GM21515 (cell line): Measurements from ENCODE around the gene GAPVD1.
"Not testable (repeated sequence)": the region's sequence is repeated elsewhere in the genome, so short reads cannot be mapped to it uniquely, and the experiment has no call there.

ENCODE experiments used
- ATAC-seq: cut with Tn5 transposase; IDR thresholded peaks from one replicate; pipeline ENCODE4 v1.9.1; 2021; ENCODE audit not compliant: unreplicated experiment

Gene GAPVD1, protein sequence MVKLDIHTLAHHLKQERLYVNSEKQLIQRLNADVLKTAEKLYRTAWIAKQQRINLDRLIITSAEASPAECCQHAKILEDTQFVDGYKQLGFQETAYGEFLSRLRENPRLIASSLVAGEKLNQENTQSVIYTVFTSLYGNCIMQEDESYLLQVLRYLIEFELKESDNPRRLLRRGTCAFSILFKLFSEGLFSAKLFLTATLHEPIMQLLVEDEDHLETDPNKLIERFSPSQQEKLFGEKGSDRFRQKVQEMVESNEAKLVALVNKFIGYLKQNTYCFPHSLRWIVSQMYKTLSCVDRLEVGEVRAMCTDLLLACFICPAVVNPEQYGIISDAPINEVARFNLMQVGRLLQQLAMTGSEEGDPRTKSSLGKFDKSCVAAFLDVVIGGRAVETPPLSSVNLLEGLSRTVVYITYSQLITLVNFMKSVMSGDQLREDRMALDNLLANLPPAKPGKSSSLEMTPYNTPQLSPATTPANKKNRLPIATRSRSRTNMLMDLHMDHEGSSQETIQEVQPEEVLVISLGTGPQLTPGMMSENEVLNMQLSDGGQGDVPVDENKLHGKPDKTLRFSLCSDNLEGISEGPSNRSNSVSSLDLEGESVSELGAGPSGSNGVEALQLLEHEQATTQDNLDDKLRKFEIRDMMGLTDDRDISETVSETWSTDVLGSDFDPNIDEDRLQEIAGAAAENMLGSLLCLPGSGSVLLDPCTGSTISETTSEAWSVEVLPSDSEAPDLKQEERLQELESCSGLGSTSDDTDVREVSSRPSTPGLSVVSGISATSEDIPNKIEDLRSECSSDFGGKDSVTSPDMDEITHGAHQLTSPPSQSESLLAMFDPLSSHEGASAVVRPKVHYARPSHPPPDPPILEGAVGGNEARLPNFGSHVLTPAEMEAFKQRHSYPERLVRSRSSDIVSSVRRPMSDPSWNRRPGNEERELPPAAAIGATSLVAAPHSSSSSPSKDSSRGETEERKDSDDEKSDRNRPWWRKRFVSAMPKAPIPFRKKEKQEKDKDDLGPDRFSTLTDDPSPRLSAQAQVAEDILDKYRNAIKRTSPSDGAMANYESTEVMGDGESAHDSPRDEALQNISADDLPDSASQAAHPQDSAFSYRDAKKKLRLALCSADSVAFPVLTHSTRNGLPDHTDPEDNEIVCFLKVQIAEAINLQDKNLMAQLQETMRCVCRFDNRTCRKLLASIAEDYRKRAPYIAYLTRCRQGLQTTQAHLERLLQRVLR (N-terminal part only)

DNA sequence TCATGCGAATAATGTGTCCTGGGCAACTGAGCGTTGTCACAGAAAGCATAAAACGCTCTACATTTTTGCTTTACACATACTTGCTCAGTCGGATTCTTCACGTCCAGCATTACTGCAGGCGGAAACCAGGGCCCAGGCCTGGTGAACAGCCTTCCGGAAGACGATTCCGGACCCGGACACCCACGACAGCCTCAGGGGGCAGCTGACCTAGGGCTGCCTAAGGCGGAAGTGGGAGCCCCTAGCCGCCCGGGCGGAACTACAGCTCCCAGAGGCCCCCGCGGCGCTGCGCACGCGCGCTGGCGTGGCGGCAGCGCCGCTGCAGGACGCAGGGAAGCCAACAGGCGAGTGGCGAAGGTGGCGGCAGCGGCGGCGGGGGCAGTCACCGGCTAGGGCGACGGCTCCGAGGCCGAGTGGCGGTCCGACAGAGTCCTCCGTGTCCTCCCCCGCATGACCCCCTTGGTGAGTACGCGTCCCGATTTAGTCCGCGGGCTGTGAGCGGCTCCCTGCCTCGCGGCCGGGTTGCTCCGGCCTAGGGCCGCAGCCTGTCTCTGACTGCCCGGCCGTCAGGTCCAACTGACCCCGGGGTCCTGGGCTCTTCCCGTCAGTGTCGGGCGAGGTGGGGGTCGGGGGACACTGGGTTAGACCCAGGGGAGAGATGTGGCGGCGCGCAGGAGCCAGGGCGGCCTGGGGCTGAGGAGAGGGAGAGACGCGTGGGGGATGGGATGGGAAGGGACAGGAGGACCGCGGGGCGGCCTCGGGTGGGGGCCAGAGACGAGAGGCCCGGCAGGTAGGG lies at the start of gene GAPVD1:
GAPVD1 (plus strand) TSS at position 326 of the 793 bp plus-strand sequence. CDS start 37,096 bp downstream, outside the sequence.
- peak; percentile 93 for ATAC-seq

DNA sequence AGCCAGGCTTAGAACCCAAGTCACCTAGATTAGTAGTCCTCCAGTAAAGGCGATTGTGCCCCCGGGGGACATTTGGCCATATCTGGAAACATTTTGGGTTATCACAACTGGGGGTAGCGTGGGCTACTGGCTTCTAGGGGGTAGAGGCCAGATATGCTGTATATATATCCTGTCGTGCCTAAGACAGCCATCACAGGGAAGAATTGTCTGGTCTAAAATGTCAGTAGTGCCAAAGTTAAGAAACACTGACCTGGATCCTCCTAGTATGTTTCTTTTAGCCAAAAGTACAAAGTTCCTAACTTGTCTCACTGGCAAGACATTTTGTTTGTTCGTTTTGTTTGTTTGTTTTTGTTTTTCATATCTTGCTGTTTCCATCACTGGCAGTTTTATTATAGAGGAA lies 47.4 kb upstream of the GAPVD1 start:
- ATAC-seq, result no peak

DNA sequence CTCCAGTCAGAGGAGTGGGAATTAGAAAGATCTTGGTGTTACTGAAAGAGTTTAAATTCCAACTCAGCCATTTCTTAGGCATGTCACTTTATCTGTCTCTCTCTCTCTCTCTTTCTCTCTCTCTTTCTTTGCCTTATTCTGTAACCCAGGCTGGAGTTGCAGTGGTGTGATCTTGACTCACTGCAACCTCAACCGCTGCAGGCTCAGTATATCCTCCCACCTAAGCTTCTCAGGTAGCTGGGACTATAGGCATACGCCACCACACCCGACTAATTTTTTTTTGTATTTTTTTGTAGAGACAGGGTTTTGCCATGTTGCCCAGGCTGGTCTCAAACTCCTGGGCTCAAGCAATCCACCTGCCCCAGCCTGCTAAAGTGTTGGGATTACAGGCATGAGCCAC lies 43.0 kb upstream of the GAPVD1 start:
- ATAC-seq, result no peak

DNA sequence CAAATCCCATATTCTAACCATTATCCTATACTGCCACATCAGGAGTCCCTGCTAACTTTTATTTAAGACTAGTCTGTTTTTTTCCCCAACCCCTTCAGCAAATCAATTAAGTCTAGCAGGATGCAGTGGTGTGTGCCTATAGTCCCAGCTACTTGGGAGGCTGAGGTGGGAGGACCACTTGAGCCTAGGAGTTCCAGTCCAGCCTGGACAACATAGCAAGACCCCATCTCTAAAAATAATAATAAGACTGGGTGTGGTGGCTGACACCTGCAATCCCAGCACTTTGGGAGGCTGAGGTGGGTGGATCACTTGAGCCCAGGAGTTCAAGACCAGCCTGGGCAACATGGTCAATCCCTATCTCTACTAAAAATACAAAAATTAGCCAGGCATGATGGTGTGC lies 36.8 kb upstream of the GAPVD1 start:
- not testable (repeated sequence) for ATAC-seq

DNA sequence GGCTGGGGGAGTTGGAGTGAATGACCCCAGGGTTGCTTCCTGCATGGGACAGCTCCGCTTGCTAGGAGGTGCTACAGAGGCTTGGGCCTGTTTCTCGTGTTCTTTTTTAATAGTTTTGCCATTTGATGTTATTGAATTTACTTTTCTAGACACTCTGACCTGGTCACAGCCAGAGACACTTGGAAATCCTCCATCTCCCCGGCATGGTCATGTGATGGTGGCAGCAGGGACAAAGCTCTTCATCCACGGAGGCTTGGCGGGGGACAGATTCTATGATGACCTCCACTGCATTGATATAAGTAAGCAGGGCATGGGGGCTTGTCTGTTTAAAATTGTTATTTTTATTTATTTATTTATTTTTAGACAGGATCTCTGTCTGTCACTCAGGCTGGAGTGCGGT lies 33.9 kb upstream of the GAPVD1 start:
- no peak for ATAC-seq

DNA sequence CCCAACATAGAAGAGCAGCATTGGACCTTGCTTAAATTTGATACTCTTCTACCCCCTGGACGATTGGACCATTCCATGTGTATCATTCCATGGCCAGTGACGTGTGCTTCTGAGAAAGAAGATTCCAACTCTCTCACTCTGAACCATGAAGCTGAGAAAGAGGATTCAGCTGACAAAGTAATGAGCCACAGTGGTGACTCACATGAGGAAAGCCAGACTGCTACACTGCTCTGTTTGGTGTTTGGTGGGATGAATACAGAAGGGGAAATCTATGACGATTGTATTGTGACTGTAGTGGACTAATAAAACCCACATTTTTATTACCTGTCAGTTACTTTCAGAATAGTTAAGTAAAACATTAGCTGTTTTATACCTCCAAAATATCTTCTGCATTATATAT lies 27.9 kb upstream of the GAPVD1 start:
- ATAC-seq, result no peak

DNA sequence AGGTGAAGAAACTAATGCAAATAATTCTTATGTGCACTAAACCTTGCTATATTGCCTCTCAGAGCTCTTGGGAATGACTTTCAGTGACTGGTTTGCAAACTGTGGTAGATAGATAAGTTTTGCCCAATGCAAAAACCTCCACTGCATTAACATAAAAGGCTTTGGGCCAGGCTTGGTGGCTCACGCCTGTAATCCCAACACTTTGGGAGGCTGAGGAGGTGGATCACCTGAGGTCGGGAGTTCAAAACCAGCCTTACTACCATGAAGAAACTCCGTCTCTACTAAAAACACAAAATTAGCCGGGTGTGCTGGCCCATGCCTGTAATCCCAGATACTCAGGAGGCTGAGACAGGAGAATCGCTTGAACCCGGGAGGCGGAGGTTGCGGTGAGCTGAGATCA lies 27.5 kb upstream of the GAPVD1 start:
- ATAC-seq, result not testable (repeated sequence)

DNA sequence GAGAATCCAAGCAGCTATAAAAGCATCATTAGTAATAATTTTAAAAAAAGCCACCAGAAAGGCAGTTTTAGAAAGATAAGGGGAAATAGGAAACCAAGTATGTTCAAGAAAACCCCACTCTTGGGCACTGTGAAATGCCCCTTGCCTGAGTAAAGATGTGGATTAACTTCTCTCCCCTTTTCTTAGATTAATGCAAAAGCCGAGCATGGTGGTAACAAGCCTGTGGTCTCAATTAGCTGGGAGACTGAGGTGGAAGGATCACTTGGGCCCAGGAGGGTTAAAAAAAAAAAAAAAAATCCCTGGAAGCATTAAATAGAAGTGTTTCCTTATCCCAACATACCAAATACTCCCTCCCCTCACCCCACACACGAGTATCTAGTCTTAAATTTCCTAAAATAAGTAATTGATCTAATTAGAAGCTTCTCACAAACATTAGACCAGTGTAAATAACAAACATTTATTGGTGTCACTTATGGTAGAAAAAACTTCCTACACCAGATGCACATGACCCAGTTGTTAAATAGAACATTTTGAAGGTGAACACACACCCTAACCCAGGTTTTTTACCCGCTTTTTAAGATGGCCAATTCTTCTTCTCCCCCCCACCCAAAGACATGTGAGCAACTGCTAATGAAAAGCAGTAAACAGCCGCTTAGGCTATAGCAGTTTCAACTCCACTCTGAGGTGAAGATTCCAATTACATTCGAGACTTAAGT lies 25.7 kb upstream of the GAPVD1 start:
- no peak for ATAC-seq

DNA sequence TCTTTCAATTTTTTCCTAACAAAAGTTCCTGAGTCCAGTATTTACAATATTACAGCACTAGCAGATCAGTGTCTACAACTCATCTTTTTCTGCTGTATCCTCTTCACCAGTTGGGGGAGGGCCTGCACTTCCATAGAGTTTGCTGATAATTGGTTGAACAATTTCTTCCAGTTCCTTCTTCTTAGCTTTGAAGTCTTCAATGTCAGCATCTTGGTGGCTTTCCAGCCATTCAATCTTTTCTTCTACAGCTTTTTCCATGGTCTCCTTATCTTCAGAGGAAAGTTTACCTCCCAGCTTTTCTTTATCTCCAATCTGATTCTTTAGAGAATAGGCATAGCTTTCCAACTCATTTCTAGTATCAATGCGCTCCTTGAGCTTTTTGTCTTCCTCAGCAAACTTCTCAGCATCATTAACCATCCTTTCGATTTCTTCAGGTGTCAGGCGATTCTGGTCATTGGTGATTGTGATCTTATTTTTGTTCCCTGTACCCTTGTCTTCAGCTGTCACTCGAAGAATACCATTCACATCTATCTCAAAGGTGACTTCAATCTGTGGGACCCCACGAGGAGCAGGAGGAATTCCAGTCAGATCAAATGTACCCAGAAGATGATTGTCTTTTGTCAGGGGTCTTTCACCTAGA lies 25.0 kb upstream of the GAPVD1 start:
- ATAC-seq, result not testable (repeated sequence)

DNA sequence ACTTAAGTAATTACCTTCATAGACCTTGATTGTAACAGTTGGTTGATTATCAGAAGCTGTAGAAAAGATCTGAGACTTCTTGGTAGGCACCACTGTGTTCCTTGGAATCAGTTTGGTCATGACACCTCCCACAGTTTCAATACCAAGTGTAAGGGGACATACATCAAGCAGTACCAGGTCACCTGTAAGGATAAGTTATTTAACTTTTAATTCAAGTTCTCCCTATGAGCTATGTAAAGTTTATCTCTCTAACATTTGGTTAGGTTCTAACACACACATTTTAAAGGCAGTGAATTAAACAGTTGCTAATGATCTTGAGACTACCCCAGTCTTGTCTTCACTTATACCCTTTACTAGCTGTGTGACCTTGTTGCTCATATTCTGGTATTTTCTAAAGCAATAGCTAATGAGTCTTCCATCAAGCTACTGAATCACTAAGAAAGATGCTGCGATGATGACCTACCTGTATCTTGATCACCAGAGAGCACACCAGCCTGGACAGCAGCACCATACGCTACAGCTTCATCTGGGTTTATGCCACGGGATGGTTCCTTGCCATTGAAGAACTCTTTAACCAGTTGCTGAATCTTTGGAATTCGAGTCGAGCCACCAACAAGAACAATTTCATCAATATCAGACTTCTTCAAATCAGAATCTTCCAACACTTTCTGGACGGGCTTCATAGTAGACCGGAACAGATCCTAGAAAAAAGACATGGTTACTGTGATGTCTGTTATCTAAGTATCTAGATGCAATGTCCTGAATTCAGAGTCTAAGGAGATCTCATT lies 23.3 kb upstream of the GAPVD1 start:
- ATAC-seq, result no peak

DNA sequence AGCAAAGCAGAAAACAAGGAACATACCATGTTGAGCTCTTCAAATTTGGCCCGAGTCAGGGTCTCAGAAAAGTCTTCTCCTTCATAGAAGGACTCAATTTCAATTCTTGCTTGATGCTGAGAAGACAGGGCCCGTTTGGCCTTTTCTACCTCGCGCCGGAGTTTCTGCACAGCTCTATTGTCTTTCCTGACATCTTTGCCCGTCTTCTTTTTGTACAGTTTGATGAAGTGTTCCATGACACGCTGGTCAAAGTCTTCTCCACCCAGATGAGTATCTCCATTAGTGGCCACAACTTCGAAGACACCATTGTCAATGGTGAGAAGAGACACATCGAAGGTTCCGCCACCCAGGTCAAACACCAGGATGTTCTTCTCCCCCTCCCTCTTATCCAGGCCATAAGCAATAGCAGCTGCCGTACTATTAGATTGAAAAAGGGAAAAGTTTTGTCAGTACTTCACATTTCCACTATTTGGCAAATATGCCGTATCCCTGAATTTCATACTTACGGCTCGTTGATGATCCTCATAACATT lies 22.6 kb upstream of the GAPVD1 start:
- ATAC-seq, result no peak

DNA sequence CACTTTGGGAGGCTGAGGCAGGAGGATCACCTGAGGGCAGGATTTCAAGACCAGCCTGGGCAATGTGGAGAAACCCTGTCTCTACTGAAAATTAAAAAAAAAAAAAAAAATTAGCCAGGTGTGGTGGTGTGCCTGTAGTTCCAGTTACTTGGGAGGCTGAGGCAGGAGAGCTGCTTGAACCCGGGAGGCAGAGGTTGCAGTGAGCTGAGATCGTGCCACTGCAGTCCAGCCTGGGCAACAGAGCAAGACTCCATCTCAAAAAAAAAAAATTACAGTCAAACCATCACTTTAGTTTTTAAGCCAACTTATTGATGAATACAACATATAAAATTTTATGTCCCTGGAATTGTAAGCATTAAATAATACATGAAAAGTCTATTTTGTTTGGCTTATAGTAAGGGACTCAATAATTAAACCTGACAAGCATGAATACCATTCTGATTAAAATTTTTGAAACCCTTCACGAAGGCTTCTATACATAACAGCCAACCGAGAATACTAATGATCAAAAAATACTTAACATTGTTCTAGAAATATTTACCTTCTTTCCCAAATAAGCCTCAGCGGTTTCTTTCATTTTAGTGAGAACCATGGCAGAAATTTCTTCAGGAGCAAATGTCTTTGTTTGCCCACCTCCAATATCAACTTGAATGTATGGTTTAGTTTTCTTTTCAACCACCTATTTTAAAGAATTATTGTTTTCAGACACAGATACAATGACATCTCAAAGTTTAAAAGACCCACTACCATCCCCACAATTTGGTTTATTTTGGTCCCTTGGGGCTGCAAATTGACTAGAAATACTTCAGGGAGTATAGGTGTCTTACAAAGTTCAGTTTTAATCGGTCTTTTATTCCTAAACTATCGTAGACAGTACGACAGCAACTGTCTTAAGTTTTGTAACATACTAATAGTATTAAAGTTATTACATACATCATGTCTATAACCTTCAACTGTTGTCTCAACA lies 21.7 kb upstream of the GAPVD1 start:
- no peak for ATAC-seq

DNA sequence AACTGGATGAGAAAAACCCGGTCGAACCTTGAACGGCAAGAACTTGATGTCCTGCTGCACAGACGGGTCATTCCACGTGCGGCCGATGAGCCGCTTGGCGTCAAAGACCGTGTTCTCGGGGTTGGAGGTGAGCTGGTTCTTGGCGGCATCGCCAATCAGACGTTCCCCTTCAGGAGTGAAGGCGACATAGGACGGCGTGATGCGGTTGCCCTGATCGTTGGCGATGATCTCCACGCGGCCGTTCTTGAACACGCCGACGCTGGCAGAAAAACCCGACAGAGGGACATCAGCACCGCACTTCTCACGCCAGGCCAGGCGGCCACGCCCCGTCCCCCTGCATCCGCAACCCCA lies 21.0 kb upstream of the GAPVD1 start:
- peak; percentile 14 for ATAC-seq

DNA sequence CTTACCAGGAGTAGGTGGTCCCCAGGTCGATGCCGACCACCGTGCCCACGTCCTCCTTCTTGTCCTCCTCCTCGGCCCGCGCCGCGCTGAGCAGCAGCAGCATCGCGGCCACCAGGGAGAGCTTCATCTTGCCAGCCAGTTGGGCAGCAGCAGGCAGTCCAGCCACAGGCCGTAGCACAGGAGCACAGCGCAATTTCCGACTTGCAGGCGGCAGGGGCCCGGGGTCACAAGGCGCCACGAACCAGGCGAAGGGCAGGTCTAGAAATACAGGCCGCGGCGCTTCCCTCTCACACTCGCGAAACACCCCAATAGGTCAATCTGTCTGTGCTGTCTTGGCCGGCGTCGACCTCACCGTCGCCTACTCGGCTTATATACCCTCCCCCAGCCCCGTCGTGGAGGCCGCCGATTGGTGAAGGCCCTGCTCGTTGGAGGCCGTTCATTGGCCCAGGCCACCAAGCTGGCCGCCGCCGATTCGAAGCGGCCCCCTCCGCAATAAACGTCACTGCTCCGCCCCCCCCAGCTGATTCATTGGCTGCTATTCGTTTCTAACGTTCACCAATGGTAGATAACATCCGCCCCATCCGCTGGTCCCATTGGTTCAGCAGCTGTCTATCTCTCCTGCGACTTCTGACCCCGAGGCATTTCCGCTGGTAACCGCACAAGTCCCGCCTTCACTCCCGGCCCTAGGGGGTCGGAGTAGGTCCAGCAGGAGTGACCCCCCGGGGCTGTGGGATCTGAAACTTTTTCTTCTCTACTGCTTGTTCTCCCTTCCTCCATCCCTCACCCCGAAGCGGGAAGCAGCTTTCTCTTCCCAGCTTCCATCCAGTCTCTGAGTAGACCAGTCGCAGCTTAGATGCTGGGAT lies 20.4 kb upstream of the GAPVD1 start, which contains the start of gene HSPA5:
HSPA5 (minus strand) TSS at position 344 of the 863 bp plus-strand sequence; CDS start at position 127, 217 bp downstream.
- ATAC-seq, result peak; percentile 88

DNA sequence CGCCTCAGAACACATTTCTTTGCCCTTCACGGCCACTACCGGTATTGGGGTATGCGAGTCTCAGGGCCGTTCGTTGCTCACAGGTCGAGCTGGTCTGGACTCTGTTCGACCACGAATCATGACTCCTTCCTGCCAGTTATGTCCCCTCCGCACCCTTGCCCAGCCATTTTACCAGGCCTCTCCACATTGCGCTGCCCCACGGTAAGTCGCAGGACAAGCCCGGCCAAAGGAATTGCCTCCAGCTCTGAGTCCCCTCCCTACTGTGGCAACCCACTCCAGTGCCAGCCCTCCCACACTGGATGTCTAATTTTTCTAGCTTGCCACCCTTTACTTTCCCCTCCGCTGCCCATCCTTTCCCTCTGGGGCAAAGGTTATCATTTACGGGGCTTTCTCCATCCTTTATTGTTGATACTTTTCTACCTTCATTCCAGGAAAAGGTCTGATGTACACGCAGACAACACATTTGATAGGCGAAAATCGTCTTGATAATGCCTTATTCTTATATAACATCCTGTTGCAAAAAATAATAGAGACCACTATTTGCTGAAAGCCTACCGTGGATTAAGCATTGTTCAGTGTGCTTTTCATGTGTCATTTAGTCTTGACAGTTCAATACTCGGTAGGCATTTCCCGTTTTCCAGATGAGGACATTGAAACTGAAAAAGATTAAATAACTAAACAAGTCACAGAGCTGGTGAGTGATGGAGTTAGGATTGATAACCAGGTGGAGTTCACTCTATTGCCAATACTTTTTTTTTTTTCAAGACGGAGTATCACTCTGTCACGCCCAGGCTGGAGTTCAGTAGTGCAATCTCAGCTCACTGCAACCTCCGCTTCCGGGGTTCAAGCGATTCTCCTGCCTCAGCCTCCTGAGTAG lies 19.5 kb upstream of the GAPVD1 start:
- peak; percentile 20 for ATAC-seq
